HG02623 (cell line): Measurements from ENCODE around the gene DOCK3.
"Not testable (repeated sequence)": the region's sequence is repeated elsewhere in the genome, so short reads cannot be mapped to it uniquely, and the experiment has no call there.

Experiments
- ATAC-seq: cut with Tn5 transposase; IDR thresholded peaks from one replicate; pipeline ENCODE4 v1.9.1; 2021; ENCODE audit warnings: moderate library complexity; ENCODE audit not compliant: unreplicated experiment

Gene DOCK3

DNA sequence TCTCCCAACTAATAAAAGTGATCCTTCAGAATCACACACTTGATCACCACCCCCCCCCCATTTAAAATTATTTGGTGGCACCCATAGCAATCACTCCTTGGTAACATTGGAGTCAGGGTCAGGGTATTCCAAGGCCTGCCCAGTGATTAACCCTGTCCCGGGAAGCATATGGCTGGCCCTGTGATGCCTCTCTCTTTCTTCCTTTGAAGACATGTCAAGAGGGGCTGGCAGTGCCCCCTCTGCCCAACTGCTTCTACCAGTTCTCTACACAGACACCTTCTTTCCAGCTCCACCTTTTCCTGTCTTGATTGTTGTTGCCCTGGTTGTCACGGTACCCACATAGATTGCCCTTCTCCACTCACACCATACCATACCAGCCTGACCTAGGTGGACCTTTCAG lies 679.4 kb downstream of the DOCK3 start:
- ATAC-seq, result no peak

DNA sequence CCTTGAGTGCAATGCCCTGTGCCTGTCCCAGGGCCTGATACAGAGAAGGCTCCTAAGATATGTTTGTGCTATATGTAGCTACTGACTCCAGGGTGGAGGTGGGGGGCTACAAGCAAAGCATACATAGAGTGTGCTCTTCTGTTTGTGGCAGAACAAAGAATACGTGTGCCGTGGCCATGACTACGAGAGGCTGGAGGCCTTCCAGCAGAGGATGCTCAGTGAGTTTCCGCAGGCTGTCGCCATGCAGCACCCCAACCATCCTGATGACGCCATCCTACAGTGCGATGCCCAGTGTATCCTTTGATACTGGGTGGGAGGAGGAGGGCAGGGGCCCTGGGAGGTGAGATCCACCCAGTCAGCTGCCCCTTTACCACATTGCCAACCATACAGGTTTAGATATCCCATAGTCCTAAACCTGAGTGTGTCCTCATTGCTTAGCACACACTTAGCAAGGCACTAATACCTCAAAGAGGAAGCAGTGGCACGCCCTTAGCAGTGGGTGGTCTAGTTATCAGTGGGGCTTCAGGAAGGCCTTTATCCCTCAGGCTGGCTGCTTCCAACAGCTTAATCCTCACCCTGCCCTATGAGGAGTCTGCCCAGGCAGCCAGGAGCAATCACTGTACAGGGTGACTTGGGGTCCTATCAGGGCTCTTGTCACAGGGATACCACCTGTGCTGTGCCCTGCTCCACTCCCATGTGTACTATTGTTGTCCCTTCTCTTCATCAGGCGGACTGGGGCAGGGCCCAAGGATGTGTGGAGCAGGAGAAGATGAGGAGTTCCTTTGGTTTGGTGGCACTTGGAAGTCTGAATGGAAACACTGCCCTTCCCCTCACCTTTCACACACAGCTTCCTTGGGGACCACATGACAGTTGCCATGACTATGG lies 680.2 kb downstream of the DOCK3 start:
- no peak for ATAC-seq

DNA sequence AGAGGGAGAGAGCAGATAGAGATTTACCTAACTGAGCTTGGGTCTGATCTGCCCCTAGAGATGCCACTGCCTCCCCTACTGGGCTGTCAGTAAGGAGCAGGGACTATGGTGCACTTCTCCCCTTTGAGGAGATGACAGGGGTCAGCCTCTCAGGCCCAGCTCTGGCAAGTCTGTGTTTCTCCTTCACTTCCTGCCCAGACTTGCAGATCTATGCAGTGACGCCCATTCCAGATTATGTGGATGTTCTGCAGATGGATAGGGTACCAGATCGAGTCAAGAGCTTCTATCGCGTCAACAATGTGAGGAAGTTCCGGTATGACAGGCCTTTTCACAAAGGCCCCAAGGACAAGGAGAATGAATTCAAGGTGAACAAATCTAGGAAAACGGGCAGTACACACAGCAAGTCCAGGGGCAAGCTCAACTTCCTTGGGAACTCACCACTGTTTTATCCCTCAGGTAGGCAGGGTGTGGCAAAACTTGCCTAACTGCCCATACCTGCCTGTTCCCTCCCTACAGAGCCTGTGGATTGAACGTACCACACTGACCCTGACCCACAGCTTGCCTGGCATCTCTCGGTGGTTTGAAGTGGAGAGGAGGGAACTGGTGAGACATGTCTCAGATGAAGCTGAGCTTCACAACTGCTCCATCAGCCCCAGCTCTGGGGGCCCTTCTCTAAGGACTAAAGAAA lies 681.3 kb downstream of the DOCK3 start:
- ATAC-seq, result no peak

DNA sequence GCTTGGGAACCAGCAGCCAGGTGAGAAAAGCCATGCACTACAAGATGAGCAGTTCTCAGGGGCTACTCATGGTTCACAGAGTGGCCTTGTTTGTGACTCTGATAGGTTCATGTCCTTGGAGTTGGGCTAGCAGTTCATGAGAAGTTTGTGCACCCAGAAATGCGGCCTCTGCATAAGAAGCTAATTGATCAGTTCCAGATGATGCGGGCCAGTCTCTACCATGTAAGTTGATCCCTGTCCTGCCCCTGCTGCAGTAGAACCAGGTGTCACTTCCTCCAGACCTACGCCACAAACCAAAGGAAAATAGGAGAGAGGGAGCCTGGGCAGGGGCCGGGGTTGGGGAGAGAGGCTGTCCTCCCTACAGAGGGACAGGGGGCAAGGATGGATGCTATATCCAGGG lies 683.1 kb downstream of the DOCK3 start:
- ATAC-seq, result no peak

DNA sequence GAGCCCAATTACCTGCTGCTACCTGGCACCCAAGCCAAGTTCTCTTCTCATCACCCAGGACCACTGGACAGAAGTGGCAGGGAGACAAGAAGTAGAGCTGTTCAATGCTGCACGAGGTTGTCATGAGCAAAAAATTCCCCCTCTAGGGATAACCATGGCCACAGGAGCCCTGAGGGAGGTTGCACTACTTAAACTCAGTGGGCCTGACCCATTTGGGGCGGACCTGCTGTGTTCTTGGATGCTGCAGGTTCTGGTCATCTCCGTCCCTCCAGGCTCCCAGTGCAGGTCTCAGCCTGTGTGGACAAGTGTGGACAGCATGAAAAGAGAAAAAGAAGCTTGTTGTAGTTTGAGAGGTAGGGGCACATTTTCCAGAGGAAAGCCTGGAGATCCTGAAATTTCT lies 684.3 kb downstream of the DOCK3 start:
- no peak for ATAC-seq

DNA sequence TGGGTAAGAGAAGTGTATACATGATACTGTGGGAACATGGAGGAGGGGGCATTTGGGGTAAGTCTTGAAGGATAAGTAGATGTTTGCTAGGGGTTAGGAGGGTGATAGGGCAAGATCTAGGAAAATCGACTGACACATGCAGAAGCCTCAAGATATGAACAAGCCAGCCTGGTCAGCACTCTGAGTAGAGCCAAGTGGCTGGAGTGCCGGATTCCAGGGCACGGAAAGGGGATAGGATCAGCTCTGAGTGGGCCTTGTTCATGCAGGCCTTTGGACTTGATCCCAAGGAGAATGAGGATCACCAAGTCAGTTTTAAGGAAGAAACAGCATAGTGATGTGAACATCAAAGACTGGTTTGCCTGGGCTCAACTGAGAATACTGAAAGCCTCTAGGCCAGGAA lies 686.1 kb downstream of the DOCK3 start:
- ATAC-seq, result no peak

DNA sequence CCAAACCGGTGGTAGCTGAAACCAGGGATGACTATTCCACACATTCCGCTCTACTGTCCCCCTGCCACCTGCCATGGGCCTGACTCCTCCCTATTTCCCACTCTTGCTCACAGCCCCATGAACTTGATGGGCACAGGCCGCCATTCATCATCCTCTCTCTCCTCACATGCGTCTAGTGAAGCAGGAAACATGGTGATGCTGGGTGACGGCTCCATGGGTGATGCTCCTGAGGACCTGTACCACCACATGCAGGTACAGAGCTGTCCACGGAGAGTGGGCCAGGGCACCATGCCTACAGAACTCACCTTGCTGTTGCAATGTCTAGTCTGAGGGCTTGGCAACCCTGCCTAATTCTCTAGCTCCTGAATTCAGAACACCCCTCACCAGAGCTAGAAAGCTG lies 687.0 kb downstream of the DOCK3 start:
- no peak for ATAC-seq

DNA sequence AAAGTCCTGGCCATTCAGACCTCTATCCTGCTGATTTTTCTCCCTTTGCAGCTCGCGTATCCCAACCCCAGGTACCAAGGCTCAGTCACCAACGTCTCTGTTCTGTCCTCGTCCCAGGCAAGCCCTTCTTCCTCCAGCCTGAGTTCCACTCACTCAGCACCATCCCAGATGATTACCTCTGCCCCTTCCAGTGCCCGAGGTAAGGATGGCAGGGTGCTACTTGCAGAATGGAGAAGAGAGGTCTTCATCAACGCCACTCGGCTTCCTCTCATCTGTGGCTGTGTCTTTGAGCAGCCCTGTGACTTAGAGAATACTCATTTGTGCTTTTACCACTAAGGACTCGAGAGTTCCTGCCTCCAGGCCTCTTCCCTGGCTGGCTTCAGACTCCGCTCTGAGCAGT lies 687.7 kb downstream of the DOCK3 start:
- ATAC-seq, result no peak

DNA sequence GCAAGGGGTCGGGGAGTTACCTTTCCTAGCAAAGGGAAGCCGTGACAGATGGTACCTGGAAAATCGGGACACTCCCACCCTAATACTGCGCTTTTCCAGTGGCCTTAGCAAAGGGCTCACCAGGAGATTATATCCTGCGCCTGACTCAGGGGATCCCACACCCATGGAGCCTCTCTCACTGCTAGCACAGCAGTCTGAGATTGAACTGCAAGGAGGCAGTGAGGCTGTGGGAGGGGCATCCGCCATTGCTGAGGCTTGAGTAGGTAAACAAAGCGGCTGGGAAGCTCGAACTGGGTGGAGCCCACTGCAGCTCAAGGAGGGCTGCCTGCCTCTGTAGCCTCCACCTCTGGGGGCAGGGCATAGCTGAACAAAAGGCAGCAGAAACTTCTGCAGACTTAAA lies 693.5 kb downstream of the DOCK3 start:
- ATAC-seq, result not testable (repeated sequence)

DNA sequence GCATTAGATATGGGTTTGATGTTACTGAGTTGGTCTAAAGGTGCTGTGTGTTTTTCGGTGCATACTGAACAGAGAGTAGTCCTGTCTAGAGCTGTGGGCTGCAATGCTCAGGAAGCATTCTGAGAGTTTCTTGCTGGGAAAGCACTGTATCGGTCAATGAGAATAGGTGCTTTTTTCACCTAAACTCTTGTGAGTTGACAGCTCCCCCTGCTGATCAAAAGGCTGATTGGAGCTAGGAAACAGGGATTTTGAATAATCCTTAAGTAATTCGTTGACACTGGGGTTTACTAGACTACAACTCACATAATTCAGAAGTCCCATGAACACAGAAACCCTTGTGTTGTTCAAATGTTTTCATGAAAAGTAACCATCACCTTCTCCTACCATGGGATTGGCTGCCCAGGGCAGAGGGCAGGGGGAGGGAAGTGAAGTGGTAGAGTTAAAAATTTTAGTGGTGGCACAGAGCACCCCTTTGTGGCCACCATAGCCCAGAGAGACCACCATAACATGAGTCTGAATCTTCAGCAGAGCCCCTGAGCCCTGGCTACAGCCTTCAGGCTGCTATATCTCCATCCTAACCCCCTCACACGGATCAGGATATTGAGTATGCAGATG lies 697.3 kb downstream of the DOCK3 start:
- no peak for ATAC-seq

DNA sequence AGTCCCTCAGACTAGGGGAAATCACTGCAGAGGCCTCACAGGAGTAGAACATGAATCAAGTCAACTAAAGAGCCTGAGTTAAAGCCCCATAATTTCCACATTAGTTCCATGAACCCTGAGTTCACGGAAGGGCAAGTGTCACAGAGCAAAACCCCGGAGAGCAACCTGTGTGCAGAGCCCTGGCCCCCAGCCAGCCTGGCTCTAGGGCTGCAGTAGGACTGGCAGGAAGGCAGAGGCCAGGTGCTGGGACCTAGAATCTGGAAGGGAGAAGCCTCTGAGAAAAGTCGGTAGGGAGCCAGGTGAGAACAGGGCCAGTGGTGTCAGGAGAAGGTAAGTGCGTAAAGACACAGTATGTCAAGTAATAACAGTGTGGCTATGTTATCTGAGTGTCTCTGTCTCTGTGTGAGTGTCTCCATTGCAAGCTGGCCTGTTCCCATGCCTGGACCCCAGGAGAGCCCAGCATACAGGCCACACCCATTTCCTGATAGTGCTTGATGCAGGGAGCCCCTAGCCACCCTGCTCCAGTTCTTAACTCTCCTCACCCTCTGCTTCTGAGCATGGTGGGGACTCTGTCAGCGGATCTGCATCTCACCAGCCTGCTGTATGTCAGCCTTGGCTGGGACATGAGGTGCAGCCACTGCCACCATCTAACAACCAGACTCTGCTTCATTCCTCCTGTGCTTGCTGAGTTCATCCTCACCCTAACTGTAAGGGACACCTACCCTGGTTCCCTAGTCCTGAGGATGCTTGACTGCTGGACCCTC lies 699.1 kb downstream of the DOCK3 start:
- ATAC-seq, result no peak

DNA sequence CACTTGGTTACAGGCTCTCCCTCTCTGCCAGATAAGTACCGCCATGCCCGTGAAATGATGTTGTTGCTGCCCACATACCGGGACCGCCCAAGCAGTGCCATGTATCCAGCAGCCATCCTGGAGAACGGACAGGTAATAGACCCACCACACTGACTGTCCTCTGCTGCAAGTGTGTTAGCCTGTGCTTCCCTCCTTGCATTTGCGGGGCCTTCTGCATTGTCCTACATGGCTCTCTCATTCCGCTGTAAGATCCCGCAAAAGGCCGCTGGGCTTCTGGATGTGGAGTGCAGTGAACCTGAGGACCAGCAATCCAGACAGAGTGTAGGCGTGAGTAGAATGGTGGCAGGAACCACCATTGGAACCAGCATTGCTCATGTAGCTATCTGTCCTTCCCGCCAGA lies 699.7 kb downstream of the DOCK3 start:
- no peak for ATAC-seq

DNA sequence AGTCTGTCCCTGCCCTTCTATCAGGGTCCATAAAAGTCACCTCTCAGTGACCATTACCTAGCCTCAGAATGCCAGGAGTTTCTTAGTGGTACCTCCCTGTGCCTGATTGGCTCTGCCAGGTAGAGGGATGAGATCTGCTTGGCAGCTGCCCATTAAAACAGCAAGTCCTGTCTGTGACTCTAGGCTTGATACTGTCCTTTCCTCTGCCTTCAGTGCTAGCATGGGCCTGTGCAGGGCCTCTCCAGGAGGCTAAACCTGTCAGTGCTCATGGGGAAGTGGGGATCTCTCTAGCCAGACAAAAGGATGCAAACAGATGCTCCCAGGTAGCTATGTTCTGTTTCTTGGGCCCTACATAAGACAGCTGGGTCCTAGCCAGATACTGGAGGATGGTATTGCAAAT lies 700.4 kb downstream of the DOCK3 start:
- no peak for ATAC-seq

DNA sequence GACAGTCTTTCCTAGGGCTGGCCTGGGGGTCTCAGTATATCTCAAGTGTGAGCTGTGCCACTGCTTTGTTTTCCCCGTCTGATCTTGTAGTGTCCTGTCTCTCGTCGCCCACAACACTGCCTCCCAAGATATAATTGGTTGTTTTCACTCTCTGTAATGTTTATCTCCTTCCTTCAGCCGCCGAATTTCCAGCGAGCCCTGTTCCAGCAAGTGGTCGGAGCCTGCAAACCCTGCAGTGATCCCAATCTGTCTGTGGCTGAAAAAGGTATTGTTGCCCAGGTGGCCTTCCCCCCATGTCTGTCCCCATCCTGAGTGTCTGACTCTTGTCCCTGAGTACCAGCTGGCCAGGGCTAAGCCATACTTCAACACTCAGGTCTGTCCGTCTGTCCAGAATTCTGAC lies 700.8 kb downstream of the DOCK3 start:
- ATAC-seq, result no peak

DNA sequence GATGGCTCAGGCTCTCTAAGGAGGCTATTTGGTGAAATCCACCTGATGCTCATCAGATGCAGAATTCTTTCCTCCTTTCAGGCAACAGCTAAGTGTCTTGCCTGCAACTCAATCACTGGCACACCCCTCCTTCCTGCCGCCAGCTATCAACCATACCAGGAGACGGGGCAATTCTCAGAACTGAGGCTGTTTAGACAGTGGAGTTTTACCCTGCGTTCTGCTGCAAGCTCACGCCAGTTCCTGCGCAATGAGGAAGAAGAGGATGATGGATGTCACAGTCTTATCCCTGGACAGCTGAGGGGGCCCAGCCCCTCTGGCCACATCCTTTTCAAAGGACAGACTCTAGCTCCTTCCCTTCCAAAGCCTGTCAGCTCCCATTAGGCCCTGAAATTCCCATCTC lies 703.3 kb downstream of the DOCK3 start:
- no peak for ATAC-seq

DNA sequence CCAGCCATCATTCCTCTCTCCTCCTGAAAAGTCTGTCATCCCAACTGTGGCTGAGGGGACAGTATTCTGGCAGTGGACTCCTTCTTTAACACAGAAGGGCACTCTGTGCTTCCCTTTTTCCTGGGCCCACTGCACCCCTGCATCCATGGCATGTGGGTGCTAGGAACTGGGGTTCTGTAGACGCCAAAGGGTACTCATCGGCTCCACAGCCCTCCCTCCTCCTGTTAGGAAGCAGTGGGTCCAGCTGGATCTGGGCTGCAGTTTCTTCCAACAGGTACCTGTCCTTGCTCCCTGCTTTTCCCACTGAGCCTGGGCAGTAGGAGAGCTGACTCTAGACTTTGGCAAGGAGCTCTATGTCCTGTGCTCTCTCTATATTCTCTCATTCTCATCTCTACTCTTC lies 704.0 kb downstream of the DOCK3 start:
- ATAC-seq, result no peak

DNA sequence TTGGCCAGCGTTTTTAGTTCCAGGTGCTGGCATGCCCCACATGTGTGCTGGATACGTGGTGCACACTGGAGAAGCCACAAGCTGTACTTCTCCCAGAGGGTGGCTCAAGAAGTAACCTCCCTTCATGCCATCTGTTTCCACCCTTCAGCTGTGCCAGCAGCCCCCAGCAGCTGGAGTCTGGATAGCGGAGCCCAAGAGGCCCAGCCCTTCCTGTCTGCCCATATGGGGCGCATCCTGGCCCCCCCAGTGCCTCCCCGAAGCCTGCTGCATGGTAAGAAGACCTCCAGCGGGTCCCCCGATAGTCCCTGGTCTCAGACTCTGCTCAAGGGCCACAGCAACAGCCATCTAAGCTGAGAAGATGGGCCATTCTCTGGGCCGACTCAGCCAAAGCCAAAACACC lies 704.6 kb downstream of the DOCK3 start:
- no peak for ATAC-seq

DNA sequence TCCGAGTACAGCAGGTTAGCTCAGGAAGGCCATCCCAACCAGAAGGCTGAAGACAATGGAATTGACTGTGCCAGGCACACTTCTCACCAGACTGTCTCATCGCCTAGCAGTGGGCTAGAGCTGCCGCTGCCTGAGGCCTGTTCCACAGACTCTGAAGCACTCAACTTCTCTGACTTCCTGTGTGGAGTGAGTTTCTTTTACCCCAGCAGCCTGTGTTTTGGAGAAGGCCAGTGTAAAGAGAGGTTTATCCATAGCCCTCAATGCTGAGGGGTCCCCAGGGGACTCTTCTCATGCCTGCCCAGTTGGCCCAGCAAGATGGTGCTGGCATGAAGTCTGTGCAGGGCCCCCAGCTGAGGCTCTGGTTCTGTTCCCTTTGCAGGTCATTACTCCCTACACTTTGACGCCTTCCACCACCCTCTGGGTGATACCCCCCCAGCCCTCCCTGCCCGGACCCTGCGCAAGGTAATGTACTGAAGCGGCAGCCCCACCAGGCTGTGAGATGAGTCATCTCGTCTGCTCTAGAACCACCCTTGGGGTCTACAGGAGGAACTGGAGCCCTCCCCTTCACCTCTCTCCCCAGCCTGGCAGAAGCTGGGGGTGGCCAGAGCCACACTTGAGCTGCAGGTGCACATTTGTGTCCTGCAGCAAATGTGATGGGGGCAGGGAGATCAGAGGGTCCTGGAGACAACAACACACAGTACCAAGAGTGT lies 705.2 kb downstream of the DOCK3 start:
- no peak for ATAC-seq

DNA sequence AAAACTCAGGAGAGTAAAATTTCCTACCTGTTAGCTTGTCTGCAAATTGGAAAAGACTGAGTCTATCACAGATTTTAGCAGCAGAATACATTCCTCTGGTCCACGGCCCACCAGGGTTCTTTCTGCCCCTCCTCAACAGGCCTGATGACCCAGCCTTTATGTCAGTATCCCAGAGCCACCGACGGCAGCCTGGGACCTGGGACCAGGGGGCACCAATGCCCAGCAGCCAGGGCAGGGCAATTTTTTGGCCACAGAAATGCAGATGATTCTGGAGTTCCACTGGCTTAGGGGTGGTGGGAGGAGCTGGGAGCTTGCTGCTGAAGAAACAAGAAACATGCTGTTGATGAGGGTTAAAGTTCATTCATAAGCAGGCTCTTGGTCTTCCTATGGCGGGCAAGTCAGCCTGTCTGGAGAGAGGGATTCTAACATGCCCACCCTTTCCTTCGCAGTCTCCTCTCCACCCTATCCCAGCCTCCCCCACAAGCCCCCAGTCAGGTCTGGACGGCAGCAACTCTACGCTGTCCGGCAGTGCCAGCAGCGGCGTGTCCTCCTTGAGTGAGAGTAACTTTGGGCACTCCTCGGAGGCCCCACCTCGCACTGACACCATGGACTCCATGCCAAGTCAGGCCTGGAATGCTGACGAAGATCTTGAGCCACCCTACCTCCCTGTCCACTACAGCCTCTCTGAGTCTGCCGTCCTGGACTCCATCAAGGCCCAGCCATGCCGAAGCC lies 706.0 kb downstream of the DOCK3 start:
- no peak for ATAC-seq

DNA sequence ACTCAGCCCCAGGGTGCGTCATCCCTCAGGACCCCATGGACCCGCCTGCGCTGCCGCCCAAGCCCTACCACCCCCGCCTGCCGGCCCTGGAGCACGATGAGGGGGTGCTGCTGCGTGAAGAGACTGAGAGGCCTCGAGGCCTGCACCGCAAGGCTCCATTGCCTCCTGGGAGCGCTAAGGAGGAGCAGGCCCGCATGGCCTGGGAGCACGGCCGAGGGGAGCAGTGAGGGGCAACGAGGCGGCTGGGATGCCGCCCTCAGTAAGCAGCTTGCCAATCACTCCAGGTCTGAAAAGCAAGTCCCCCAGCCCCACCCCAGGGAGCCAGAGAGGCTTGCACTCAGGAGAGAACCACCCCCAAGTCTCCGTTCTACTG lies 706.6 kb downstream of the DOCK3 start:
- ATAC-seq, result no peak
